ENCODE results near the gene CDC42BPB.
A peak's percentile ranks its signal among the peaks of the same experiment; 100 is the strongest.
"Not testable (repeated sequence)": the region's sequence is repeated elsewhere in the genome, so short reads cannot be mapped to it uniquely, and the experiment has no call there.

Gene CDC42BPB

DNA sequence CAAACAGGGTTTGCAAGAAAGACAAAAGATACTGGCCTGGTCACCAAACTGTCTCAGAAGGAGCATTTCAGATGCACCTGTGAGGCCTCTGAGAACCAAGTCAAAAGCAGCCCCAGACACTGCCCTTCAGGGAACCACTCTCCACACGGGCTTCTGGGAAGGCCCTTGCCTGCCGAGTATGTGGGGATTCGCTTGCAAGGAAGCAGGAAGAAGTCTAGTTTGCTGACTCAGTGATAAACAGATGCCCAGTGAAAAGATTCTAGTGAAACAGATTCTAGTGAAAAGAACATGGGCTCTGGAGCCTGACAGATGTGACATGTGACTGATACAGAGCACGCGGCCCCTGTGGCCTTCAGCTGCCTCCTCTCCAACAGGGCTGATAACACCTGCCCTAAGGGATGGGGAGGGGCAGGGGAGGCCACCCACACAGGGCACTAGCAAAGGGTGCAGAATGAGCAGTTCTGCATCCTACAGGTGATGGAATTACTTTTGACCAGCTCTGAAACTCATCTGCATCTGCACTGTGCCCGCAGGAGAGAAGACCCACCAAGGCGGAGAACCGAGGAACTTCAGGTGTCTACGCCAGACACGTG is 115.8 kb downstream of the CDC42BPB start:
- DNase-seq = no peak

DNA sequence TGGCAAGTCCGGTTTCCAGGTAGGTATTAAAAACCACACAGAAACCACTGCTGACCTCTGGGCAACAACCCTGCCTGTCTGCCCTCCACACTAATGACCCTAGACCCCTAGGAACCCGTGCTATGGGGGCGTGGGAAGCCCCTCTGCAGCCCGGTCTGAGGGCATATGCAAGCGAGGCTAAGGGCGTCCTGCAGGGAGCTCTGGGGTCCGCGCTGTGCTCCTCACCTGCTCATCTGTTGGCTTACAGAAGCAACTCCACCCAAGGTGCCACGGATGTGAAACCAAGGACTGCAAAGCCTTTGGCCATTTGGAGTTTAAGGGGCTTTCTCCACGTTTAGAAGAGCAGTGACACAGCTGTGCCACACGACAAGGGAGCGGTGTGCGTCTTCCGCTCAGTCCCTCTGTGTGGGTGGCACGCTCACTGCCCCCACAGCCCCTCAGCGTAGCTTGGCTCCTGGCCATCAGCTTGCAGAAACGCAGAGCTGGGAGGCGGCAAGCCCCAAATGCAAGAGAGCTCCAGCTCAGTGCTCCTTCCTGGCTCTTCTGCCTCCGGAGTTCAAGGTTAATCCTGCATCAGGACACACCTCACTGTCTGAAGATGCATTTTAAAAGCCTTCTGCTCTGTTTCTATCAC is 116.5 kb downstream of the CDC42BPB start:
- no peak for DNase-seq

- no peak for DNase-seq
Measured at GRCh38 chr14:102939820-102940561, 117.4 kb downstream of the CDC42BPB start.

- DNase-seq = no peak
Measured at GRCh38 chr14:102939329-102939728, 118.0 kb downstream of the CDC42BPB start.

DNA sequence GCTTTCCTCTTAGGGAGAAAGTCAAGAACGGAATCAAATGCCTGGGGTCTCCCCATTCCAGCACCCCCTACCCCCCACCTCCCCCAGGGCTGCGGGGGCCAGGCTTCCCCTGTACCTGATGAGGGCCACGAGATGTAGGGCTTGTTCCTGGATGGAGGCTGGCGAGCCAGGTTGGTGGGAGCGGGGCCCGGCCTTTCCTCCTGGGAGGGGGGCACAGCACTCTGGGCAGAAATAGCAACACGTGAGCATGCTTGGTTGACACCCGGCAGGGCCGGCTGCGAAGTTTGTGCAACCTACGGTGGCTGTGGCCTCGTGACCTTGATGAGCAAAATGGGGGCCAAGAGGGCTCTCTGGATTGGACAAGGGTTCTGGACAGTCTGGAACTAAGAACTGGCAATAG is 119.2 kb downstream of the CDC42BPB start:
- no peak for DNase-seq

- no peak for DNase-seq
Measured at GRCh38 chr14:102937331-102938175, 119.8 kb downstream of the CDC42BPB start.

DNA sequence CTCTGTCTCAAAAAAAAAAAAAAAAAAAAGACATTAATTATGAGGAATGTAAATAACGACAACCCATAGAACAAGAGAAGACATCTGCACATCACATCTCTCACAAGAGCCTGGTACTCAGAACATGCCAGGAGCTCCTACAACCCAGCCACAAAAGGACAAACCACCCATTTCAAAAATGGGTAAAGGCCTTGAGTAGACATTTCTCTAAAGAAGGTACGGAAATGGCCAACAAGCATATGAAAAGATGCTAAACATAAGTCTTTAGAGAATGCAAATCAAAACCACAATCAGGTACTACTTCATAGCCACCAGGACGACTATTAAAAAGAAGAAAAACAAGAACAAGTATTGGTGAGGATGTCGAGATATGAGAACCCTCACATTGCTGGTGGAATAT is 121.6 kb downstream of the CDC42BPB start:
- DNase-seq = no peak

DNA sequence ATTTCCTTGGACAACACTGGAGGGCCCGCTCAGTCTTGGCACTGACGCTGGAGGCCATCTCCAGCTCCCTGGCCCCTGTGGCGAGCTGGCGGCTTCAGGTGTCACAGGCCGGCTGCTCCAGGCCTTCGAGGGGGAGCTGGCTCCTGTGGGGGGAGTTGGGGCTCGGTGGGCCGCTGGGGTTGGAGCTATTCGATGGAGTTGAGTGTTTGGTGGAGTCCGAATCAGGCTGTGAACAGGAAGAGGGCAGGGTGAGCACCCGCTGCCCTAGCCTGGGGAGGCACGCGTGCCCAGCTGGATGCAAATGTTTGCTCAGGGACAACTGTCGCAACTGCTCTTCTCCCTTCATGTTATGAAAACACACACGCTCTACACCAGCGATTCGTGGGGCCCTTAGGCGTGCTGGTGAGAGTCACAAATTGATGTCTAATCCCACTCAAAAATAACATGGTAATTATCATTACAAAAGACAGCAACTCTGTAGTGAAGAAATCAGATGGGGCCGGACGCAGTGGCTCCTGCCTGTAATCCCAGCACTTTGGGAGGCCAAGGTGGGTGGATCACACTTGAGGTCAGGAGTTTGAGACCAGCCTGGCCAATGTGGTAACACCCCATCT is 123.6 kb downstream of the CDC42BPB start:
- DNase-seq = no peak

DNA sequence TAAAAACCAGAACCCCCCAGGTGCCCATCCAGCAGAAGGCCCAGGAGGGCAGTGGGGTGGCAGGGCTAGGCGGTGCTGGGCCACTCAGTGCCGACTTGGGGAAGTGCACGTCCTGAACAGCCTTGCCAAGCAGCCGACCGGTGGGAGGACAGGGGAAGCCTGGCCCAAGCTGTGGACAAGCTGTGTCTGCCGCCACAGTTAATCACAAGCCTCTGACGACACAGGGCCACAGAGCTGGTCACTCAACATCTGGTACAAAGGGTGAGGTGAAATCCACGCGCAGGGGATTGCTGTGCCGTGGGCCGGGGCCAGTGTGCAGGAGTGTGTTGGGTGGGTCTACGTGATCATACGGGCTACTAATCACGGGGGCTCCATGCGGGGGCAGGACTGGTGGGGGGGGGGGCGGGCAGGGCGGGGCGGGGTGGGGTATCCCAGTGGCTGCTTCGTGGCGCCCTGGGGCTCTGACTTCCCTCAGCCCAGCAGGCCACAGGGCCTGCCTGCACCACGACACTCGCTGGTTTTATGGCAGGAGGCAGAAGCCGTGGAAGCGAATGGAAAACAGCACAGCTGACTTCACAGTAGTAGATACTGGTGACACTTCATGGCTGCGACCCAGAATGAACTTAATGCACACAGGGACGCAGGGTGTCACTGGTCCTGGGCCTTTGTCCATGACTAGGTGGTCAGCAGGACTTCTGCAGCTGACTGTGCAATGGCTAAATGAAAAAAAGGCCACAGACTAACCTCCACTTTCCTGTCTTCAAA is 124.7 kb downstream of the CDC42BPB start:
- no peak for DNase-seq

DNA sequence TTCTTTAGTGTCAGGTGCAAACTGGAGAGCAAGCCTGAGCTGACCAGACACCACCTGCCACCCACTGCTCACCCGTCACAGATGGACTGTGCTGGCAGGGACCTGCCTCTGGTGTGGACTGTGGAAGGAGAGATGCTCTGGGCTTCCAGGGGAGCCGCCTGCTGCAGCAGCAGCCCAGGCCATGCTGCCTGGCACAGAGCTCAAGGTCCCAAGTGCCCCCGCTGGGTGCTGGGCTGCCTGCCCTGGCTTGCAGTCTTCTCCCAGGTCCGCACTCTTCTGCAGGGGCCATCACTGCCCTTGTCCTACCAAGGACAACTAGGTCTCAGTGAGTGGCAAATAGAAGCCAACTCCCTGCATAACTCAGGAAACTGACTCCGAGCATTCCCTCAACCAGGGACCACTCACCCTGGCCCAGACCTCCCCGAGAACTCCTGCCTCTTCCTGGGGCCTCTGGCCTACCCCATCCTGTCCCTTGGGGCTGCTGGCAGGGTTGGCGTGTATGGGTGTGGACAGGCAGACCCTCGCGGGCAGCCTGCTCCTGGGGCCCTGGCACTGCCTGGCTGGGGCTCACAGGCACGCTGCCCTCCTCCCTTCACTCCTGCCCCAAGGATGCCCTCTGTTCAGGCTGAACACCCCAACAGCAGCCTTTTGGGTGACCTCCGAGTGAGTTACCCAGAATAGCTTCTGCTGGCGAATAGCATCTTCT is 125.6 kb downstream of the CDC42BPB start:
- no peak for DNase-seq

- DNase-seq = no peak
Measured at GRCh38 chr14:102930753-102931579, 126.4 kb downstream of the CDC42BPB start.

DNA sequence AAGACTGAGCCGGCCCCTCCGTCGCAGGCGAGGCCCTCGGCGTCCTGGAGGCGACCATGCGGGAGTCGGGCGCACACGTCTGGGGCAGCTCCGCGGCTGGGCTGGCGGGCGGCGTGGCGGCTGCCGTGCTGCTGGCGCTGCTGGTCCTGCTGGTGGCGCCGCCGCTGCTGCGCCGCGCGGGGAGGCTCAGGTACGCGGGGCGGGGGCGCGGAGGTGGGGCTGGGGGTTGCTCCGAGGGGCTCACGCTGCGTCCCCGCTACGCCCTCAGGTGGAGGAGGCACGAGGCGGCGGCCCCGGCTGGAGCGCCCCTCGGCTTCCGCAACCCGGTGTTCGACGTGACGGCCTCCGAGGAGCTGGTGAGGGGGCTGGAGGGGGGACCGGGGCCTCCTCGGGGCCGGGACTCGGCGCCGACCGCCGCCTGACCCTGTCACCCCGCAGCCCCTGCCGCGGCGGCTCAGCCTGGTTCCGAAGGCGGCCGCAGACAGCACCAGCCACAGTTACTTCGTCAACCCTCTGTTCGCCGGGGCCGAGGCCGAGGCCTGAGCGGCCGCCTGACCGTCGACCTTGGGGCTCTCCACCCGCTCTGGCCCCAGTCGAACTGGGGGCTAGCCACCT is 127.1 kb downstream of the CDC42BPB start:
- peak; percentile 42 for DNase-seq

DNA sequence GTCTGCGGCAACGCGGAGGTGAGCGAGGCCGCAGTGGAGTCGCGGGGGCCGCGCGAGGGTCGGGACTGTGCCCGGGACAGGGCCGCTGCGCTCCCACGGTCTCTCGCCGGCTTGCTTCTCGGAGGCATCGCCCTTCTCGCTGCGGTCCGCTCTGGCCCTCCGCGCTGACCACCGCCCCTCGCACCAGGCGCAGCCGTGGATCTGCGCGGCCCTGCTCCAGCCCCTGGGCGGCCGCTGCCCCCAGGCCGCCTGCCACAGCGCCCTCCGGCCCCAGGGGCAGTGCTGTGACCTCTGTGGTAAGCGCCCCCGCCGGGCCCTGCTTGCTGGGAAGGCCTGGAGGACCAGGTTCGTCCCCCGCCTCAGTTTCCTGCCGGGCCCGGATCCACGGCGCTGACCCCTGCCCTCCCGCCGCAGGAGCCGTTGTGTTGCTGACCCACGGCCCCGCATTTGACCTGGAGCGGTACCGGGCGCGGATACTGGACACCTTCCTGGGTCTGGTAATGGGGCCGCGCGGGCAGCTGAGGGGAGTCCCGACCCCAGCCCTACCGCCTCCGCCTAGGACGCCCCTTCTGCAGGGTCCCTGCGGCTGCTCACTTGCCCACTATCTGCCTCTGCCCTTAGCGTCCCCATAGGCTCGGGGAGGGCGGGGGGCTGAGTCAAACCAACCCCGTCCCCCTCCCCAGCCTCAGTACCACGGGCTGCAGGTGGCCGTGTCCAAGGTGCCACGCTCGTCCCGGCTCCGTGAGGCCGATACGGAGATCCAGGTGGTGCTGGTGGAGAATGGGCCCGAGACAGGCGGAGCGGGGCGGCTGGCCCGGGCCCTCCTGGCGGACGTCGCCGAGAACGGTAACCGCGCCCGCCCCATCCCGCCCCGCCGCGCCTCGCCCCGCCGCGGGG is 127.9 kb downstream of the CDC42BPB start:
- DNase-seq = peak; percentile 17

DNA sequence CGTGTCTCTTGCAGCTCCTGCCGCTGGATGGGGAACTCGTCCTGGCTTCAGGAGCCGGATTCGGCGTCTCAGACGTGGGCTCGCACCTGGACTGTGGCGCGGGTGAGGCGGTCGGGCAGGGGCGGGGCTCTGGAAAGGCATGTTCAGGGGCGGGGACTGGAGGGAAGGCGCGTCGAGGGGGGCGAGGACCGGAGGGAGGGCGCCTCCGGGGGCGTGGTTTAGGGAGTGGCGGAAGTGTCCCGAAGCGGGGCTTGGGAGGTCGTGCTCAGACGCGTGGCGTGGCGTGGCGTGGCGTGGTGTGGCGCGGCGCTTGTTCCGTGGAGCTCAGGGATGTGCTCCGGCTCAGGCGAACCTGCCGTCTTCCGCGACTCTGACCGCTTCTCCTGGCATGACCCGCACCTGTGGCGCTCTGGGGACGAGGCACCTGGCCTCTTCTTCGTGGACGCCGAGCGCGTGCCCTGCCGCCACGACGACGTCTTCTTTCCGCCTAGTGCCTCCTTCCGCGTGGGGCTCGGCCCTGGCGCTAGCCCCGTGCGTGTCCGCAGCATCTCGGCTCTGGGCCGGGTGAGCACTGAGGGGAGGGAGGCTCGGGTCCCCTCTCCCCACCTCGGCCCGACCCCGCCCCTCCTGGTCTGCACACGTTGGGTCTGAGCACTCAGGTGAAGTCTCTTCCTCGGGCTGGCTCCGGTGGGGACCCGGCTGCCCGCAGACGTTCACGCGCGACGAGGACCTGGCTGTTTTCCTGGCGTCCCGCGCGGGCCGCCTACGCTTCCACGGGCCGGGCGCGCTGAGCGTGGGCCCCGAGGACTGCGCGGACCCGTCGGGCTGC is 128.7 kb downstream of the CDC42BPB start:
- DNase-seq = peak; percentile 84

DNA sequence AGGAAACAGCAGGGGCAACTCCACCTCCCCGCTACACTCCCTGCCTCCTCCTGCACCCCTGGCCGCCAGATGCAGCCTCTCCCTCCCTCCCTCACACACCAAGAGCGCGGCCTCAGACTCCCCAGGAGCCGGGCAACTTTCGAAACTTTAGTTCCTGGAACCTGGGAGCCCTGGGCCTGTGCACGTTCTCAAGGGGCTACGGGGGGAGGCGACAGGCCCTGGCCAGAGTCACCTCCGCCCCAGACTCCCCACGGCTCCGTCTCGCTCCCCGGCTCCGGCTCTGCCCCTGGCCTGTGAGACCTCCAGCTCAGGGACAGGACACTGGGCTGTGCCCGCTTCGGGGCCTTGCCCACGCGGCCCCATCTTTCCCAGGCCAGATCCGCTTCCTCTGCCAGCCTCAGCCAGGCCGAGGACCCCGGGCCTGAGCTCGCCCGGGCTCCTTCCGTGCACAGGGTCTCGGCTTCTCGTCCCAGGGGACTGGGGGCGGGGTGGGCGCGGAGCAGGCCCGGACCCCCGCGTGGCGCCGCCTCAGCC is 129.4 kb downstream of the CDC42BPB start:
- DNase-seq = no peak

DNA sequence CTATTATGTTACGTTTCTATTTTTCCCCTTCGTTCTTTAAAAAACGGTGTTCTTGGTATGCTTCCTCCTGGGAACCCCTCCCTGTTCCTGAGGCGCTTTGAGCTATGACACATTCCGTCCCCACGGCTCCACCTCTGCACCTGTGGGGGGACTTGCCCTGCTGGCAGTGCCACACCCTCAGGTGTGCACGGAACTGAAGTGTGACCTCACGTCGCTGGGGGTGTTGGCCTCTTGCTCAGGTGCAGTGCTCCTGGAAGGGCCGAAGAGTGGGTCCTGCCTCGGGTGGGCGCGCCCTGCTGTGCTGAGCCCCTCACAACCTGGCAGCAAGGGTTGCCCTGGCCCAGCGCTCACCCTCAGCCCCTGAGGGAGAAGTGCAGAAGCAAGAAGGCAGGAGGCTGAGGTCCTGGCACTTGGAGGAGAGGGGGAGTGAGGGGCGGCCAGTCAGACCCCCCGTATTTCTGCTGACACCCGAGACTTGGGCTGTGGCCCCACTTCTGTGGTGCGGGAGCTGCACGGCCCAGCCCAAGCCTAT is 129.9 kb downstream of the CDC42BPB start:
- no peak for DNase-seq

DNA sequence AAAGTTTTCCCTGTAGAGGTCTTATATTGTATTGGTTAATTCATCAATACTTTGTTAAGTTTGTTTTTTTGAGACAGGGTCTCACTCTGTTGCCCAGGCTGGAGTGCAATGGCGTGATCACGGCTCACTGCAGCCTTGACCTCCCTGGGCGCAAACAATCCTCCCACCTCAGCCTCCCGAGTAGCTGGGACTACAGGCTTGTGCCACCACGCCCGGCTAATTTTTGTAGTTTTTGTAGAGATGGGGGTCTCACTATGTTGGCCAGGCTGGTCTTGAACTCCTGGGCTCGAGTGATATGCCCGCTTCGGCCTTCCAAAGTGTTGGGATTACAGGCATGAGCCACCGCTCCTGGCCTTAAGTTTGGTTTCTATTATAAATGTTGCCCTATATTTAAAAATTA is 130.5 kb downstream of the CDC42BPB start:
- not testable (repeated sequence) for DNase-seq
